ENCODE measurements around the gene SLX9.

GRCh38 chr21:44984428-44984791 is 44.6 kb downstream of the SLX9 start:
- TF ChIP-seq, protein P1, sequence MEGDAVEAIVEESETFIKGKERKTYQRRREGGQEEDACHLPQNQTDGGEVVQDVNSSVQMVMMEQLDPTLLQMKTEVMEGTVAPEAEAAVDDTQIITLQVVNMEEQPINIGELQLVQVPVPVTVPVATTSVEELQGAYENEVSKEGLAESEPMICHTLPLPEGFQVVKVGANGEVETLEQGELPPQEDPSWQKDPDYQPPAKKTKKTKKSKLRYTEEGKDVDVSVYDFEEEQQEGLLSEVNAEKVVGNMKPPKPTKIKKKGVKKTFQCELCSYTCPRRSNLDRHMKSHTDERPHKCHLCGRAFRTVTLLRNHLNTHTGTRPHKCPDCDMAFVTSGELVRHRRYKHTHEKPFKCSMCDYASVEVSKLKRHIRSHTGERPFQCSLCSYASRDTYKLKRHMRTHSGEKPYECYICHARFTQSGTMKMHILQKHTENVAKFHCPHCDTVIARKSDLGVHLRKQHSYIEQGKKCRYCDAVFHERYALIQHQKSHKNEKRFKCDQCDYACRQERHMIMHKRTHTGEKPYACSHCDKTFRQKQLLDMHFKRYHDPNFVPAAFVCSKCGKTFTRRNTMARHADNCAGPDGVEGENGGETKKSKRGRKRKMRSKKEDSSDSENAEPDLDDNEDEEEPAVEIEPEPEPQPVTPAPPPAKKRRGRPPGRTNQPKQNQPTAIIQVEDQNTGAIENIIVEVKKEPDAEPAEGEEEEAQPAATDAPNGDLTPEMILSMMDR (IDR thresholded peaks at IDR 0.05), result no peak
- TF ChIP-seq EZH2 (IDR thresholded peaks at IDR 0.05; ENCODE audit: borderline replicate concordance, insufficient read depth, low read depth, low read length, poor library complexity, severe bottlenecking), result no peak
